ENCODE measurements around the gene CASQ1. TPM values are rescaled to one million over a fixed set of nuclear protein-coding genes. Genes with fewer than 3 reads are reported as not detected.

CASQ1 gene
- total and polyA plus RNA-seq, 2 of the 13 experiments (the other 11 are each of a cell fraction or from before 2014, with no cell fraction given) = 0.09 to 0.20 TPM

GRCh38 chr1:160193091-160193819, 2.9 kb downstream of the CASQ1 start (continued):
- TF ChIP-seq, protein P1, sequence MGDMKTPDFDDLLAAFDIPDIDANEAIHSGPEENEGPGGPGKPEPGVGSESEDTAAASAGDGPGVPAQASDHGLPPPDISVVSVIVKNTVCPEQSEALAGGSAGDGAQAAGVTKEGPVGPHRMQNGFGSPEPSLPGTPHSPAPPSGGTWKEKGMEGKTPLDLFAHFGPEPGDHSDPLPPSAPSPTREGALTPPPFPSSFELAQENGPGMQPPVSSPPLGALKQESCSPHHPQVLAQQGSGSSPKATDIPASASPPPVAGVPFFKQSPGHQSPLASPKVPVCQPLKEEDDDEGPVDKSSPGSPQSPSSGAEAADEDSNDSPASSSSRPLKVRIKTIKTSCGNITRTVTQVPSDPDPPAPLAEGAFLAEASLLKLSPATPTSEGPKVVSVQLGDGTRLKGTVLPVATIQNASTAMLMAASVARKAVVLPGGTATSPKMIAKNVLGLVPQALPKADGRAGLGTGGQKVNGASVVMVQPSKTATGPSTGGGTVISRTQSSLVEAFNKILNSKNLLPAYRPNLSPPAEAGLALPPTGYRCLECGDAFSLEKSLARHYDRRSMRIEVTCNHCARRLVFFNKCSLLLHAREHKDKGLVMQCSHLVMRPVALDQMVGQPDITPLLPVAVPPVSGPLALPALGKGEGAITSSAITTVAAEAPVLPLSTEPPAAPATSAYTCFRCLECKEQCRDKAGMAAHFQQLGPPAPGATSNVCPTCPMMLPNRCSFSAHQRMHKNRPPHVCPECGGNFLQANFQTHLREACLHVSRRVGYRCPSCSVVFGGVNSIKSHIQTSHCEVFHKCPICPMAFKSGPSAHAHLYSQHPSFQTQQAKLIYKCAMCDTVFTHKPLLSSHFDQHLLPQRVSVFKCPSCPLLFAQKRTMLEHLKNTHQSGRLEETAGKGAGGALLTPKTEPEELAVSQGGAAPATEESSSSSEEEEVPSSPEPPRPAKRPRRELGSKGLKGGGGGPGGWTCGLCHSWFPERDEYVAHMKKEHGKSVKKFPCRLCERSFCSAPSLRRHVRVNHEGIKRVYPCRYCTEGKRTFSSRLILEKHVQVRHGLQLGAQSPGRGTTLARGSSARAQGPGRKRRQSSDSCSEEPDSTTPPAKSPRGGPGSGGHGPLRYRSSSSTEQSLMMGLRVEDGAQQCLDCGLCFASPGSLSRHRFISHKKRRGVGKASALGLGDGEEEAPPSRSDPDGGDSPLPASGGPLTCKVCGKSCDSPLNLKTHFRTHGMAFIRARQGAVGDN (CRISPR knock-in tag; IDR thresholded peaks at IDR 0.05) = peak; percentile 77
- no peak for TF ChIP-seq TMF1 (CRISPR knock-in tag; IDR thresholded peaks at IDR 0.05; ENCODE audit: low read depth)
- TF ChIP-seq, protein P2, sequence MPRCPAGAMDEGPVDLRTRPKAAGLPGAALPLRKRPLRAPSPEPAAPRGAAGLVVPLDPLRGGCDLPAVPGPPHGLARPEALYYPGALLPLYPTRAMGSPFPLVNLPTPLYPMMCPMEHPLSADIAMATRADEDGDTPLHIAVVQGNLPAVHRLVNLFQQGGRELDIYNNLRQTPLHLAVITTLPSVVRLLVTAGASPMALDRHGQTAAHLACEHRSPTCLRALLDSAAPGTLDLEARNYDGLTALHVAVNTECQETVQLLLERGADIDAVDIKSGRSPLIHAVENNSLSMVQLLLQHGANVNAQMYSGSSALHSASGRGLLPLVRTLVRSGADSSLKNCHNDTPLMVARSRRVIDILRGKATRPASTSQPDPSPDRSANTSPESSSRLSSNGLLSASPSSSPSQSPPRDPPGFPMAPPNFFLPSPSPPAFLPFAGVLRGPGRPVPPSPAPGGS (CRISPR knock-in tag; IDR thresholded peaks at IDR 0.05) = peak; percentile 39; the same call in 1 of the 2 replicates
- no peak for TF ChIP-seq NONO (IDR thresholded peaks at IDR 0.05)
- TF ChIP-seq NONO (CRISPR knock-in tag; conservative IDR thresholded peaks at IDR 0.05) = 0 out of 2 replicates have a peak, but pooled peaks have one; percentile 12
- 0 out of 2 replicates have a peak, but pooled peaks have one; percentile 45 for TF ChIP-seq KLF12 (CRISPR knock-in tag; IDR thresholded peaks at IDR 0.05; ENCODE audit: borderline replicate concordance)
- TF ChIP-seq KAT7 (CRISPR knock-in tag; IDR thresholded peaks at IDR 0.05; ENCODE audit: borderline replicate concordance) = no peak
- peak; percentile 47 for TF ChIP-seq ZNF781 (CRISPR knock-in tag; IDR thresholded peaks at IDR 0.05; ENCODE audit: borderline replicate concordance, not compliant biosample characterization)
- TF ChIP-seq NCOA1 (CRISPR knock-in tag; IDR thresholded peaks at IDR 0.05) = no peak; the same call in 1 of the 2 replicates
- peak; percentile 40; the same call in 1 of the 3 replicates for TF ChIP-seq MXI1 (IDR thresholded peaks at IDR 0.05; ENCODE audit: borderline replicate concordance, low read depth, low read length)
- peak; percentile 50 for TF ChIP-seq PRPF4 (IDR thresholded peaks at IDR 0.05; ENCODE audit: low read depth, low read length, poor library complexity, severe bottlenecking)
- no peak for TF ChIP-seq FOXK1 (CRISPR knock-in tag; IDR thresholded peaks at IDR 0.05; ENCODE audit: borderline replicate concordance, low read depth)
- TF ChIP-seq ZKSCAN5 (CRISPR knock-in tag; IDR thresholded peaks at IDR 0.05) = no peak
- 0 out of 2 replicates have a peak, but pooled peaks have one; percentile 38 for TF ChIP-seq ZNF563 (CRISPR knock-in tag; IDR thresholded peaks at IDR 0.05)
- 0 out of 2 replicates have a peak, but pooled peaks have one; percentile 31 for TF ChIP-seq MEIS2 (CRISPR knock-in tag; IDR thresholded peaks at IDR 0.05)
- TF ChIP-seq ASH2L (IDR thresholded peaks at IDR 0.05; ENCODE audit: insufficient read length, low read depth, low read length) = peak; percentile 65
- TF ChIP-seq TSC22D2 (CRISPR knock-in tag; IDR thresholded peaks at IDR 0.05; ENCODE audit: borderline replicate concordance) = 0 out of 2 replicates have a peak, but pooled peaks have one; percentile 21
- TF ChIP-seq HNRNPLL (IDR thresholded peaks at IDR 0.05; ENCODE audit: low read depth, low read length, poor library complexity, severe bottlenecking) = no peak
- peak; percentile 98 for TF ChIP-seq ZSCAN25 (CRISPR knock-in tag; IDR thresholded peaks at IDR 0.05)
- TF ChIP-seq ESRRA (CRISPR knock-in tag; IDR thresholded peaks at IDR 0.05; ENCODE audit: low read depth) = 0 out of 2 replicates have a peak, but pooled peaks have one; percentile 3
- TF ChIP-seq BCL6 (CRISPR knock-in tag; IDR thresholded peaks at IDR 0.05) = peak; percentile 81
- peak in 1 of 2 experiments; percentile 32; a peak in 1 of 4 replicates for TF ChIP-seq MAFK (conservative IDR thresholded peaks at IDR 0.05 in 1 of 2, IDR thresholded peaks at IDR 0.05 in 1 of 2; ENCODE audit: low read length in 2 of 2)

All from HepG2 (cell line).